Measurements from ENCODE around the gene SRGN. TPM values are rescaled to one million over a fixed set of nuclear protein-coding genes. Genes with fewer than 3 reads are reported as not detected.

The SRGN gene
- total RNA-seq, 1 experiment from 2014 or later = 8.5 TPM

DNA sequence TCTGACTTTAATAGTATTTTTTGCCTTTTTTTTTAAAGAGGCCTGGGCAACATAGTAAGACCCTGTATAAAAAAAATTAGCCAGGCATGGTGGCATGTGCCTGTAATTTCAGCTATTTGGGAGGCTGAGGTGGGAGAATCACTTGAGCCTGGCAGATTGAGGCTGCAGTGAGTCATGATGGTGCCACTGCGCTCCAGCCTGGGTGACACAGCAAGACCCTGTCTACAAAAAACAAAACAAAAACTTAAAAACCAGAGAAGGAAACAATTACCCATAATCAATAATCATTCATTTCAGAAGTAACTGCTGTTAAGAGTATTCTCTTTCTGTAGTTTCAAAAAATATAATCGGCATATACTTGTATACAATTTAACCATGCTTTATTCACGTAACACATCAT is 64.1 kb downstream of the SRGN start:
- DNase-seq (ENCODE audit: low read depth, low spot score) (no peak), ATAC-seq (no peak)
- H3K4me1 ChIP-seq (ENCODE audit: control insufficient read depth, insufficient read depth, low read length) = no peaks in the 10 kb centered on the region
- in situ Hi-C loops (cut with HindIII; ENCODE audit: low pct_unique_long_range_greater_than_20kb, low sequenced_read_pairs) (no loop called here), intact Hi-C loops (cut with micrococcal nuclease; ENCODE audit: unreplicated experiment) (no loop called here)
- TF ChIP-seq, protein P1, sequence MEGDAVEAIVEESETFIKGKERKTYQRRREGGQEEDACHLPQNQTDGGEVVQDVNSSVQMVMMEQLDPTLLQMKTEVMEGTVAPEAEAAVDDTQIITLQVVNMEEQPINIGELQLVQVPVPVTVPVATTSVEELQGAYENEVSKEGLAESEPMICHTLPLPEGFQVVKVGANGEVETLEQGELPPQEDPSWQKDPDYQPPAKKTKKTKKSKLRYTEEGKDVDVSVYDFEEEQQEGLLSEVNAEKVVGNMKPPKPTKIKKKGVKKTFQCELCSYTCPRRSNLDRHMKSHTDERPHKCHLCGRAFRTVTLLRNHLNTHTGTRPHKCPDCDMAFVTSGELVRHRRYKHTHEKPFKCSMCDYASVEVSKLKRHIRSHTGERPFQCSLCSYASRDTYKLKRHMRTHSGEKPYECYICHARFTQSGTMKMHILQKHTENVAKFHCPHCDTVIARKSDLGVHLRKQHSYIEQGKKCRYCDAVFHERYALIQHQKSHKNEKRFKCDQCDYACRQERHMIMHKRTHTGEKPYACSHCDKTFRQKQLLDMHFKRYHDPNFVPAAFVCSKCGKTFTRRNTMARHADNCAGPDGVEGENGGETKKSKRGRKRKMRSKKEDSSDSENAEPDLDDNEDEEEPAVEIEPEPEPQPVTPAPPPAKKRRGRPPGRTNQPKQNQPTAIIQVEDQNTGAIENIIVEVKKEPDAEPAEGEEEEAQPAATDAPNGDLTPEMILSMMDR (IDR thresholded peaks at IDR 0.05) = no peak
- no peak for TF ChIP-seq TCF7L2 (IDR thresholded peaks at IDR 0.05; ENCODE audit: low read depth, low read length)
- TF ChIP-seq, protein P2, sequence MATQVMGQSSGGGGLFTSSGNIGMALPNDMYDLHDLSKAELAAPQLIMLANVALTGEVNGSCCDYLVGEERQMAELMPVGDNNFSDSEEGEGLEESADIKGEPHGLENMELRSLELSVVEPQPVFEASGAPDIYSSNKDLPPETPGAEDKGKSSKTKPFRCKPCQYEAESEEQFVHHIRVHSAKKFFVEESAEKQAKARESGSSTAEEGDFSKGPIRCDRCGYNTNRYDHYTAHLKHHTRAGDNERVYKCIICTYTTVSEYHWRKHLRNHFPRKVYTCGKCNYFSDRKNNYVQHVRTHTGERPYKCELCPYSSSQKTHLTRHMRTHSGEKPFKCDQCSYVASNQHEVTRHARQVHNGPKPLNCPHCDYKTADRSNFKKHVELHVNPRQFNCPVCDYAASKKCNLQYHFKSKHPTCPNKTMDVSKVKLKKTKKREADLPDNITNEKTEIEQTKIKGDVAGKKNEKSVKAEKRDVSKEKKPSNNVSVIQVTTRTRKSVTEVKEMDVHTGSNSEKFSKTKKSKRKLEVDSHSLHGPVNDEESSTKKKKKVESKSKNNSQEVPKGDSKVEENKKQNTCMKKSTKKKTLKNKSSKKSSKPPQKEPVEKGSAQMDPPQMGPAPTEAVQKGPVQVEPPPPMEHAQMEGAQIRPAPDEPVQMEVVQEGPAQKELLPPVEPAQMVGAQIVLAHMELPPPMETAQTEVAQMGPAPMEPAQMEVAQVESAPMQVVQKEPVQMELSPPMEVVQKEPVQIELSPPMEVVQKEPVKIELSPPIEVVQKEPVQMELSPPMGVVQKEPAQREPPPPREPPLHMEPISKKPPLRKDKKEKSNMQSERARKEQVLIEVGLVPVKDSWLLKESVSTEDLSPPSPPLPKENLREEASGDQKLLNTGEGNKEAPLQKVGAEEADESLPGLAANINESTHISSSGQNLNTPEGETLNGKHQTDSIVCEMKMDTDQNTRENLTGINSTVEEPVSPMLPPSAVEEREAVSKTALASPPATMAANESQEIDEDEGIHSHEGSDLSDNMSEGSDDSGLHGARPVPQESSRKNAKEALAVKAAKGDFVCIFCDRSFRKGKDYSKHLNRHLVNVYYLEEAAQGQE (IDR thresholded peaks at IDR 0.05; ENCODE audit: insufficient read depth in 1 of 2, low read depth in 2 of 2, low read length in 1 of 2) = no peak
- TF ChIP-seq POLR2AphosphoS5 (IDR thresholded peaks at IDR 0.05; ENCODE audit: low read depth, low read length) = no peak
- no peak for TF ChIP-seq SIN3A (IDR thresholded peaks at IDR 0.05; ENCODE audit: borderline replicate concordance, insufficient read depth, low read depth, low read length)
- ChIA-PET CTCF (no interaction called here), POLR2A (interaction anchor here (0.6 kb wide), 1 partner anchor 63 kb away, joined by 3 read pairs; no protein-coding TSS in a partner anchor)
- H3K4me3 ChIP-seq (ENCODE audit: low read depth in 2 of 2, low read length in 2 of 2) = no peak overlapping the region
- BruUV-seq (replicated peaks) = TSS peak; percentile 41
- H3K27me3 ChIP-seq (ENCODE audit: control insufficient read depth, insufficient read depth, low read length) = no peaks in the 10 kb centered on the region
- no peak overlapping the region for H3K27ac ChIP-seq (ENCODE audit: low read length)
- H3K36me3 ChIP-seq (ENCODE audit: control insufficient read depth, insufficient read depth, low read length) = no peaks in the 10 kb centered on the region
- no peaks in the 10 kb centered on the region for H3K9me3 ChIP-seq (ENCODE audit: control insufficient read depth, insufficient read depth, low read depth, low read length)

GRCh38 chr10:69153227-69153626 is 65.3 kb downstream of the SRGN start:
- BruUV-seq (replicated peaks) = no TSS peak
- Histone ChIP-seq H3K4me1 (ENCODE audit: control insufficient read depth, insufficient read depth, low read length) (no peaks in the 10 kb centered on the region), H3K36me3 (ENCODE audit: control insufficient read depth, insufficient read depth, low read length) (peaks cover 9% of the 10 kb centered on the region), H3K4me3 (ENCODE audit: low read depth in 2 of 2, low read length in 2 of 2) (no peak overlapping the region), H3K27ac (ENCODE audit: low read length) (no peak overlapping the region), H3K9me3 (ENCODE audit: control insufficient read depth, insufficient read depth, low read depth, low read length) (no peaks in the 10 kb centered on the region), H3K27me3 (ENCODE audit: control insufficient read depth, insufficient read depth, low read length) (no peaks in the 10 kb centered on the region)
- no peak for TF ChIP-seq TCF7L2 (IDR thresholded peaks at IDR 0.05; ENCODE audit: low read depth, low read length)
- TF ChIP-seq SIN3A (IDR thresholded peaks at IDR 0.05; ENCODE audit: borderline replicate concordance, insufficient read depth, low read depth, low read length) = no peak
- TF ChIP-seq POLR2AphosphoS5 (IDR thresholded peaks at IDR 0.05; ENCODE audit: low read depth, low read length) = no peak
- TF ChIP-seq, protein P1 (IDR thresholded peaks at IDR 0.05) = no peak
- TF ChIP-seq, protein P2 (IDR thresholded peaks at IDR 0.05; ENCODE audit: insufficient read depth in 1 of 2, low read depth in 2 of 2, low read length in 1 of 2) = no peak
- CTCF ChIA-PET = no interaction called here
- in situ Hi-C loops (cut with HindIII; ENCODE audit: low pct_unique_long_range_greater_than_20kb, low sequenced_read_pairs) (no loop called here), intact Hi-C loops (cut with micrococcal nuclease; ENCODE audit: unreplicated experiment) (no loop called here)
- no peak for DNase-seq (ENCODE audit: low read depth, low spot score)
- POLR2A ChIA-PET = no interaction called here
- ATAC-seq = no peak; the same call in 1 of the 2 replicates
